ENCODE data around the gene PTPRR. TPM values are rescaled to one million over a fixed set of nuclear protein-coding genes. Genes with fewer than 3 reads are reported as not detected.

PTPRR gene
- total and polyA plus RNA-seq, 10 donors: 0.41 to 2.7 (median 1.5) TPM

- Histone ChIP-seq H3K9me3 (no peaks in the 10 kb centered on the region), H3K4me1 (no peaks in the 10 kb centered on the region), H3K27me3 (replicated peaks in 1 of 7) (no peaks in the 10 kb centered on the region), H3K27ac (no peak overlapping the region), H3K36me3 (no peaks in the 10 kb centered on the region), H3K4me3 (no peak overlapping the region)
- TF ChIP-seq POLR2A (IDR thresholded peaks at IDR 0.05): no peak
- no peak for TF ChIP-seq POLR2AphosphoS5 (IDR thresholded peaks at IDR 0.05)
- TF ChIP-seq CTCF (IDR thresholded peaks at IDR 0.05 in 8 of 11, conservative IDR thresholded peaks at IDR 0.05 in 3 of 11): no peak
- no peak for DNase-seq
- intact Hi-C loops (cut with DNase I; ENCODE audit: low total_unique reads): no loop called here
Measured at GRCh38 chr12:70794131-70794530, 126.4 kb downstream of the PTPRR start.

GRCh38 chr12:70788774-70789173 is 131.8 kb downstream of the PTPRR start:
- no peaks in the 10 kb centered on the region for H3K27me3 ChIP-seq (replicated peaks in 1 of 7)
- H3K9me3 ChIP-seq: peaks cover 0 to 3% (median 0%) of the 10 kb centered on the region in 8 donors
- DNase-seq: no peak
- H3K27ac ChIP-seq: no peak overlapping the region
- WGBS, 5 donors: 79 to 91% (median 81%) methylated on average over 5 of the region's 5 CpGs
- intact Hi-C loops (cut with DNase I; ENCODE audit: low total_unique reads): no loop called here
- H3K4me3 ChIP-seq: no peak overlapping the region
- no peaks in the 10 kb centered on the region for H3K36me3 ChIP-seq
- H3K4me1 ChIP-seq: no peaks in the 10 kb centered on the region
- TF ChIP-seq POLR2A (IDR thresholded peaks at IDR 0.05) (no peak), POLR2AphosphoS5 (IDR thresholded peaks at IDR 0.05) (no peak), CTCF (IDR thresholded peaks at IDR 0.05 in 8 of 11, conservative IDR thresholded peaks at IDR 0.05 in 3 of 11) (no peak)

DNA sequence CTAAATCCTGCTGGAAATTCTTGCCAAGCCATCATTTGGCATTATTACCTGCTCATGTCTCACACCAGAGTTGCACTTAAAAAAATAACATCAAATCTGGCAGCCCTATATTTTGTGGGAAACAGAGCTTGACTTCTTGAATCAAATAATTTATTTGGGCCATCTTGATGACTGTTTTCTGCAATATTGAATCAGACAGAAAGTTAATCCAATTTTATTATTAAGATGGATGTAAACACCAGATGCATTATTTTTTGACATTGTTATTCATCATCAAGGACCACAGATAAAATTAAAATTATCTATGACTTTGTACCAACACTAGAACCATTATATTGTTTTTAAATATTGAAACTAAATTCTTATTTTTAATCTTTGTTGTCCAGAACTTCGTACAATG is 132.9 kb downstream of the PTPRR start:
- H3K4me1 ChIP-seq: no peaks in the 10 kb centered on the region
- intact Hi-C loops (cut with DNase I; ENCODE audit: low total_unique reads): no loop called here
- no peak for TF ChIP-seq POLR2AphosphoS5 (IDR thresholded peaks at IDR 0.05)
- TF ChIP-seq CTCF (IDR thresholded peaks at IDR 0.05 in 8 of 11, conservative IDR thresholded peaks at IDR 0.05 in 3 of 11): no peak
- no peak for TF ChIP-seq POLR2A (IDR thresholded peaks at IDR 0.05)
- peaks cover 0 to 12% (median 0%) of the 10 kb centered on the region in 8 donors for H3K9me3 ChIP-seq
- 70 to 87% (median 77%) methylated on average over 1 of the region's 1 CpG for WGBS, 5 donors
- no peak for DNase-seq
- H3K4me3 ChIP-seq: no peak overlapping the region
- no peaks in the 10 kb centered on the region for H3K36me3 ChIP-seq
- H3K27me3 ChIP-seq (replicated peaks in 1 of 7): no peaks in the 10 kb centered on the region
- no peak overlapping the region for H3K27ac ChIP-seq

GRCh38 chr12:70785896-70786295 is 134.6 kb downstream of the PTPRR start:
- no peaks in the 10 kb centered on the region for H3K36me3 ChIP-seq
- no peaks in the 10 kb centered on the region for H3K27me3 ChIP-seq (replicated peaks in 1 of 7)
- no peaks in the 10 kb centered on the region for H3K4me1 ChIP-seq
- DNase-seq: no peak
- WGBS, 5 donors: 49 to 67% (median 56%) methylated on average over 2 of the region's 2 CpGs
- peaks cover 0 to 12% (median 0%) of the 10 kb centered on the region in 8 donors for H3K9me3 ChIP-seq
- no peak overlapping the region for H3K4me3 ChIP-seq
- TF ChIP-seq POLR2A (IDR thresholded peaks at IDR 0.05) (no peak), CTCF (IDR thresholded peaks at IDR 0.05 in 8 of 11, conservative IDR thresholded peaks at IDR 0.05 in 3 of 11) (no peak), POLR2AphosphoS5 (IDR thresholded peaks at IDR 0.05) (no peak)
- intact Hi-C loops (cut with DNase I; ENCODE audit: low total_unique reads): no loop called here
- H3K27ac ChIP-seq: no peak overlapping the region
